Central memory CD8-positive, alpha-beta T cell (primary cell): ENCODE measurements around the gene TBXAS1.

Experiments
- ATAC-seq: fragments of 150-1000 bp; cut with Tn5 transposase; replicated peaks from 2 replicates; pipeline ENCODE4 v1.10.0; 2022; ENCODE audit warnings: mild to moderate bottlenecking, moderate FRiP score, moderate number of reproducible peaks; ENCODE audit not compliant: poor library complexity, severe bottlenecking; ENCODE audit errors: extremely low read depth
- DNase-seq, 2 donors: peaks; one replicate each; pipeline ENCODE4 v3.0.0; 2021; ENCODE audit warnings: low spot score in 2 of 2
- H3K27ac Mint-ChIP-seq: one replicate; pipeline ENCODE4 v1.8.0; 2022; ENCODE audit warnings: low read depth, mild to moderate bottlenecking, moderate library complexity, mixed read lengths
- H3K27me3 Mint-ChIP-seq: one replicate; pipeline ENCODE4 v1.8.0; 2022; ENCODE audit warnings: mixed read lengths
- H3K36me3 Mint-ChIP-seq: one replicate; pipeline ENCODE4 v1.8.0; 2022; ENCODE audit warnings: mild to moderate bottlenecking, moderate library complexity, mixed read lengths; ENCODE audit not compliant: insufficient read depth
- H3K4me1 Mint-ChIP-seq: one replicate; pipeline ENCODE4 v1.8.0; 2022; ENCODE audit warnings: mixed read lengths
- H3K4me3 Mint-ChIP-seq: one replicate; pipeline ENCODE4 v1.8.0; 2022; ENCODE audit warnings: mild to moderate bottlenecking, moderate library complexity, mixed read lengths
- H3K9me3 Mint-ChIP-seq: one replicate; pipeline ENCODE4 v1.8.0; 2022; ENCODE audit warnings: mixed read lengths

The TBXAS1 gene

GRCh38 chr7:140018125-140019043 lies 189.3 kb downstream of the TBXAS1 start:
- no peak for ATAC-seq
- no peak overlapping the region for H3K27ac Mint-ChIP-seq

GRCh38 chr7:140019172-140019571 lies 190.1 kb downstream of the TBXAS1 start:
- DNase-seq: no peak
- H3K9me3 Mint-ChIP-seq: no peaks in the 10 kb centered on the region
- H3K36me3 Mint-ChIP-seq: peaks cover 17% of the 10 kb centered on the region
- peaks cover 8% of the 10 kb centered on the region for H3K4me1 Mint-ChIP-seq
- no peaks in the 10 kb centered on the region for H3K27me3 Mint-ChIP-seq
- ATAC-seq: no peak
- no peak overlapping the region for H3K27ac Mint-ChIP-seq
- H3K4me3 Mint-ChIP-seq: no peak overlapping the region

More at GRCh38 chr7:140018125-140019043, 189.3 kb downstream of the TBXAS1 start:
- no peak for DNase-seq
- Mint-ChIP-seq H3K4me3 (no peak overlapping the region), H3K27me3 (no peaks in the 10 kb centered on the region), H3K36me3 (peaks cover 14% of the 10 kb centered on the region), H3K9me3 (no peaks in the 10 kb centered on the region), H3K4me1 (peaks cover 8% of the 10 kb centered on the region)

- DNase-seq: no peak
- no peaks in the 10 kb centered on the region for H3K9me3 Mint-ChIP-seq
- no peak overlapping the region for H3K27ac Mint-ChIP-seq
- ATAC-seq: no peak
- no peaks in the 10 kb centered on the region for H3K27me3 Mint-ChIP-seq
- H3K4me3 Mint-ChIP-seq: no peak overlapping the region
- peaks cover 8% of the 10 kb centered on the region for H3K4me1 Mint-ChIP-seq
- peaks cover 20% of the 10 kb centered on the region for H3K36me3 Mint-ChIP-seq
Observed at GRCh38 chr7:140019606-140020005, 190.5 kb downstream of the TBXAS1 start.

GRCh38 chr7:140021603-140022002 lies 192.5 kb downstream of the TBXAS1 start:
- Mint-ChIP-seq H3K4me3 (no peak overlapping the region), H3K4me1 (peaks cover 8% of the 10 kb centered on the region), H3K9me3 (no peaks in the 10 kb centered on the region), H3K27ac (peak overlapping the region; percentile 68), H3K27me3 (no peaks in the 10 kb centered on the region), H3K36me3 (peaks cover 31% of the 10 kb centered on the region)
- no peak for DNase-seq
- ATAC-seq: no peak

GRCh38 chr7:140022582-140023211 lies 193.6 kb downstream of the TBXAS1 start:
- Mint-ChIP-seq H3K27me3 (no peaks in the 10 kb centered on the region), H3K9me3 (no peaks in the 10 kb centered on the region), H3K36me3 (peaks cover 32% of the 10 kb centered on the region), H3K4me1 (peaks cover 8% of the 10 kb centered on the region), H3K4me3 (no peak overlapping the region), H3K27ac (no peak overlapping the region)
- DNase-seq (no peak), ATAC-seq (no peak)

- ATAC-seq (no peak), DNase-seq (no peak)
- H3K36me3 Mint-ChIP-seq: peaks cover 38% of the 10 kb centered on the region
- no peaks in the 10 kb centered on the region for H3K27me3 Mint-ChIP-seq
- peaks cover 8% of the 10 kb centered on the region for H3K4me1 Mint-ChIP-seq
- peak overlapping the region; percentile 6 for H3K27ac Mint-ChIP-seq
- no peak overlapping the region for H3K4me3 Mint-ChIP-seq
- H3K9me3 Mint-ChIP-seq: no peaks in the 10 kb centered on the region
Observed at GRCh38 chr7:140023728-140024127, 194.7 kb downstream of the TBXAS1 start.

- Mint-ChIP-seq H3K4me1 (peaks cover 10% of the 10 kb centered on the region), H3K4me3 (no peak overlapping the region), H3K9me3 (no peaks in the 10 kb centered on the region), H3K36me3 (peaks cover 39% of the 10 kb centered on the region), H3K27ac (peak overlapping the region; percentile 6), H3K27me3 (no peaks in the 10 kb centered on the region)
- no peak for ATAC-seq
- no peak for DNase-seq
Observed at GRCh38 chr7:140024585-140024984, 195.5 kb downstream of the TBXAS1 start.

- DNase-seq: no peak
- no peak for ATAC-seq
- no peak overlapping the region for H3K4me3 Mint-ChIP-seq
- no peaks in the 10 kb centered on the region for H3K27me3 Mint-ChIP-seq
- H3K27ac Mint-ChIP-seq: no peak overlapping the region
- H3K4me1 Mint-ChIP-seq: peaks cover 14% of the 10 kb centered on the region
- peaks cover 39% of the 10 kb centered on the region for H3K36me3 Mint-ChIP-seq
- H3K9me3 Mint-ChIP-seq: no peaks in the 10 kb centered on the region
Observed at GRCh38 chr7:140025241-140025640, 196.2 kb downstream of the TBXAS1 start.

- H3K27ac Mint-ChIP-seq: no peak overlapping the region
Observed at GRCh38 chr7:140025814-140026433, 196.9 kb downstream of the TBXAS1 start.

GRCh38 chr7:140026935-140027334 lies 197.9 kb downstream of the TBXAS1 start:
- ATAC-seq (no peak), DNase-seq (no peak)
- Mint-ChIP-seq H3K27ac (no peak overlapping the region), H3K27me3 (no peaks in the 10 kb centered on the region), H3K36me3 (peaks cover 42% of the 10 kb centered on the region), H3K4me3 (no peak overlapping the region), H3K9me3 (no peaks in the 10 kb centered on the region), H3K4me1 (peaks cover 10% of the 10 kb centered on the region)

More at GRCh38 chr7:140025814-140026433, 196.9 kb downstream of the TBXAS1 start:
- ATAC-seq (no peak), DNase-seq (no peak)
- Mint-ChIP-seq H3K9me3 (no peaks in the 10 kb centered on the region), H3K27me3 (no peaks in the 10 kb centered on the region), H3K4me1 (peaks cover 14% of the 10 kb centered on the region), H3K36me3 (peaks cover 44% of the 10 kb centered on the region), H3K4me3 (no peak overlapping the region)

- H3K27me3 Mint-ChIP-seq: no peaks in the 10 kb centered on the region
- DNase-seq: no peak
- no peaks in the 10 kb centered on the region for H3K9me3 Mint-ChIP-seq
- peaks cover 6% of the 10 kb centered on the region for H3K4me1 Mint-ChIP-seq
- peaks cover 43% of the 10 kb centered on the region for H3K36me3 Mint-ChIP-seq
- H3K27ac Mint-ChIP-seq: no peak overlapping the region
- no peak for ATAC-seq
- H3K4me3 Mint-ChIP-seq: no peak overlapping the region
Observed at GRCh38 chr7:140027858-140028257, 198.8 kb downstream of the TBXAS1 start.

GRCh38 chr7:140028311-140028710 lies 199.2 kb downstream of the TBXAS1 start:
- ATAC-seq: no peak
- Mint-ChIP-seq H3K36me3 (peaks cover 39% of the 10 kb centered on the region), H3K9me3 (no peaks in the 10 kb centered on the region)

More at GRCh38 chr7:140028311-140028710, 199.2 kb downstream of the TBXAS1 start:
- H3K4me3 Mint-ChIP-seq: no peak overlapping the region
- H3K4me1 Mint-ChIP-seq: peaks cover 8% of the 10 kb centered on the region
- no peak for DNase-seq
- no peak overlapping the region for H3K27ac Mint-ChIP-seq
- no peaks in the 10 kb centered on the region for H3K27me3 Mint-ChIP-seq
